Liver (tissue), 9 donors: ENCODE data around the gene TMPRSS3. TPM values are rescaled to one million over a fixed set of nuclear protein-coding genes. Genes with fewer than 3 reads are reported as not detected.

ENCODE experiments used
- DNase-seq: peaks from one replicate; pipeline ENCODE4 v3.0.0-alpha.2; 2017; ENCODE audit warnings: low spot score
- H3K27ac ChIP-seq, 2 donors: one replicate each; pipeline ENCODE4 v1.7.0; 2013; ENCODE audit warnings: inconsistent platforms in 2 of 2, low read length in 2 of 2, control low read depth in 1 of 2, low read depth in 1 of 2, mild to moderate bottlenecking in 1 of 2
- H3K27me3 ChIP-seq, 4 donors: one replicate each; pipeline versions ENCODE4 v1.6.1 to v1.7.0; 2013; ENCODE audit warnings: low read length in 3 of 4, inconsistent platforms in 1 of 4, mild to moderate bottlenecking in 1 of 4, moderate library complexity in 1 of 4; ENCODE audit not compliant: control insufficient read depth in 4 of 4, insufficient read depth in 4 of 4
- H3K36me3 ChIP-seq, 4 donors: one replicate each; pipeline versions ENCODE4 v1.6.1 to v1.7.0; 2013; ENCODE audit warnings: low read length in 3 of 4, mild to moderate bottlenecking in 3 of 4, low read depth in 1 of 4, moderate library complexity in 1 of 4; ENCODE audit not compliant: control insufficient read depth in 4 of 4, insufficient read depth in 3 of 4
- H3K4me1 ChIP-seq, 4 donors: one replicate each; pipeline versions ENCODE4 v1.6.1 to v1.7.0; 2013; ENCODE audit warnings: low read length in 3 of 4, mild to moderate bottlenecking in 3 of 4, moderate library complexity in 1 of 4; ENCODE audit not compliant: control insufficient read depth in 4 of 4, insufficient read depth in 4 of 4
- H3K4me3 ChIP-seq, 3 donors: one replicate each; pipeline versions ENCODE4 v1.6.1 to v1.7.0; 2013; ENCODE audit warnings: low read length in 3 of 3, control low read depth in 1 of 3, low read depth in 1 of 3, mild to moderate bottlenecking in 1 of 3
- H3K9ac ChIP-seq, 2 donors: one replicate each; pipeline ENCODE4 v1.7.0; 2013; ENCODE audit warnings: low read length in 2 of 2, mild to moderate bottlenecking in 2 of 2, moderate library complexity in 2 of 2, control low read depth in 1 of 2, low read depth in 1 of 2
- H3K9me3 ChIP-seq, 4 donors: one replicate each; pipeline versions ENCODE4 v1.6.1 to v1.7.0; 2013; ENCODE audit warnings: low read length in 3 of 4; ENCODE audit not compliant: control insufficient read depth in 4 of 4
- CTCF ChIP-seq: fragments of 150-350 bp; IDR thresholded peaks from 2 replicates; pipeline ENCODE4 v1.5.1; 2017; ENCODE audit warnings: improper control_type of control experiment, low read depth, low read length; ENCODE audit not compliant: missing input control
- EGR1 ChIP-seq, 2 donors: IDR thresholded peaks; 2 replicates each; pipeline ENCODE4 v1.6.1; 2016 to 2018; ENCODE audit warnings: antibody characterized with exemption in 2 of 2, low read depth in 2 of 2
- FOXA1 ChIP-seq: IDR thresholded peaks from 2 replicates; pipeline ENCODE4 v1.6.1; 2016; ENCODE audit warnings: antibody characterized with exemption
- FOXA2 ChIP-seq: IDR thresholded peaks from 2 replicates; pipeline ENCODE4 v1.6.1; 2016; ENCODE audit warnings: antibody characterized with exemption
- GABPA ChIP-seq, 2 donors: IDR thresholded peaks in 1 of 2; conservative IDR thresholded peaks in 1 of 2; 2 replicates each; pipeline ENCODE4 v1.6.1; 2016; ENCODE audit warnings: antibody characterized with exemption in 2 of 2, mild to moderate bottlenecking in 1 of 2, moderate library complexity in 1 of 2
- HNF4A ChIP-seq, 2 donors: conservative IDR thresholded peaks; 2 replicates each; pipeline ENCODE4 v1.6.1; 2016; ENCODE audit warnings: antibody characterized with exemption in 2 of 2, mild to moderate bottlenecking in 2 of 2
- JUND ChIP-seq, 2 donors: IDR thresholded peaks; 2 replicates each; pipeline ENCODE4 v1.6.1; 2016; ENCODE audit warnings: antibody characterized with exemption in 2 of 2
- MAX ChIP-seq: IDR thresholded peaks from 2 replicates; pipeline ENCODE4 v1.6.1; 2016; ENCODE audit warnings: antibody characterized with exemption
- NR2F2 ChIP-seq: IDR thresholded peaks from 2 replicates; pipeline ENCODE4 v1.6.1; 2016; ENCODE audit warnings: antibody characterized with exemption
- REST ChIP-seq: IDR thresholded peaks from 2 replicates; pipeline ENCODE4 v1.6.1; 2016; ENCODE audit warnings: antibody characterized with exemption, mild to moderate bottlenecking
- RXRA ChIP-seq, 2 donors: IDR thresholded peaks; 2 replicates each; pipeline ENCODE4 v1.6.1; 2017 to 2018; ENCODE audit warnings: antibody characterized with exemption in 2 of 2, mild to moderate bottlenecking in 1 of 2
- SP1 ChIP-seq: IDR thresholded peaks from 2 replicates; pipeline ENCODE4 v1.6.1; 2018; ENCODE audit warnings: antibody characterized with exemption, mild to moderate bottlenecking
- TAF1 ChIP-seq: conservative IDR thresholded peaks from 2 replicates; pipeline ENCODE4 v1.6.1; 2016; ENCODE audit warnings: antibody characterized with exemption, mild to moderate bottlenecking
- YY1 ChIP-seq: IDR thresholded peaks from 2 replicates; pipeline ENCODE4 v1.6.1; 2016; ENCODE audit warnings: antibody characterized with exemption, mild to moderate bottlenecking
- ZBTB33 ChIP-seq: IDR thresholded peaks from 2 replicates; pipeline ENCODE4 v1.6.1; 2016; ENCODE audit warnings: antibody characterized with exemption
- WGBS: extraction: QIAGEN DNeasy Blood & Tissue Kit; methylation state at CpG from one replicate; pipeline ENCODE4 v1.1.7; 2013; 5-methylcytosine and 5-hydroxymethylcytosine counted together
- polyA plus RNA-seq, 2 donors: library from polyadenylated mRNA; stranded (reverse) in 1 of 2; unstranded in 1 of 2; fragments of 200-250 nt in 1 of 2; fragments of >200 nt in 1 of 2; fragmentation: Nextera tagmentation in 1 of 2; extraction: Ambion mirVana in 1 of 2; gene quantifications; one replicate each; pipeline versions ENCODE4 v1.2.1 to v1.2.3, GENCODE V29; 2013 to 2015
- total RNA-seq, 2 donors: library from RNA; depleted of rRNA; stranded (reverse); fragments of >200 nt; gene quantifications; one replicate each; pipeline ENCODE4 v1.2.3, GENCODE V29; 2014
- TF ChIP-seq, protein P1 (sequence below): IDR thresholded peaks from 2 replicates; pipeline ENCODE4 v1.6.1; 2016; ENCODE audit warnings: antibody characterized with exemption
- donor health status: healthy.
- donor health status: healthy.
- donor health status: healthy.
- donor health status: healthy.
- donor health status: healthy.

TMPRSS3 gene
- total and polyA plus RNA-seq, 4 donors = 0.25 to 0.50 TPM; not detected in 2

GRCh38 chr21:42362198-42362597, 33.7 kb downstream of the TMPRSS3 start:
- 83% methylated on average over 12 of the region's 12 CpGs for WGBS
- H3K27me3 ChIP-seq = peaks cover 0 to 4% (median 2%) of the 10 kb centered on the region in 4 donors

GRCh38 chr21:42361286-42361685, 34.6 kb downstream of the TMPRSS3 start:
- Histone ChIP-seq H3K27ac (no peak overlapping the region), H3K27me3 (peaks cover 0 to 4% (median 2%) of the 10 kb centered on the region in 4 donors), H3K4me3 (no peak overlapping the region), H3K9me3 (peaks cover 0 to 12% (median 3%) of the 10 kb centered on the region in 4 donors), H3K9ac (no peak overlapping the region), H3K4me1 (no peaks in the 10 kb centered on the region), H3K36me3 (no peaks in the 10 kb centered on the region)
- TF ChIP-seq HNF4A (conservative IDR thresholded peaks at IDR 0.05) (no peak), ZBTB33 (no peak), SP1 (no peak), RXRA (IDR thresholded peaks at IDR 0.05) (no peak), EGR1 (IDR thresholded peaks at IDR 0.05; ENCODE audit: low read depth in 2 of 2) (no peak), YY1 (no peak), FOXA1 (no peak), CTCF (no peak), TAF1 (no peak), FOXA2 (no peak), JUND (IDR thresholded peaks at IDR 0.05) (no peak), GABPA (IDR thresholded peaks at IDR 0.05 in 1 of 2, conservative IDR thresholded peaks at IDR 0.05 in 1 of 2) (no peak), MAX (no peak), REST (no peak)
- TF ChIP-seq, protein P1, sequence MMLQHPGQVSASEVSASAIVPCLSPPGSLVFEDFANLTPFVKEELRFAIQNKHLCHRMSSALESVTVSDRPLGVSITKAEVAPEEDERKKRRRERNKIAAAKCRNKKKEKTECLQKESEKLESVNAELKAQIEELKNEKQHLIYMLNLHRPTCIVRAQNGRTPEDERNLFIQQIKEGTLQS = no peak
- 38% methylated on average over 7 of the region's 7 CpGs for WGBS
- DNase-seq = no peak

More at GRCh38 chr21:42362198-42362597, 33.7 kb downstream of the TMPRSS3 start:
- DNase-seq = no peak
- Histone ChIP-seq H3K36me3 (no peaks in the 10 kb centered on the region), H3K27ac (no peak overlapping the region), H3K9ac (no peak overlapping the region), H3K4me3 (no peak overlapping the region), H3K4me1 (no peaks in the 10 kb centered on the region), H3K9me3 (peaks cover 0 to 10% (median 1%) of the 10 kb centered on the region in 4 donors)
- TF ChIP-seq NR2F2 = no peak
